ENCODE measurements around the gene SOCS3. TPM values are rescaled to one million over a fixed set of nuclear protein-coding genes. Genes with fewer than 3 reads are reported as not detected.

Gene SOCS3
- polyA plus RNA-seq, 2 of the 4 experiments (the other 2 are of a cell fraction), result 13.5 to 14.7 TPM

DNA sequence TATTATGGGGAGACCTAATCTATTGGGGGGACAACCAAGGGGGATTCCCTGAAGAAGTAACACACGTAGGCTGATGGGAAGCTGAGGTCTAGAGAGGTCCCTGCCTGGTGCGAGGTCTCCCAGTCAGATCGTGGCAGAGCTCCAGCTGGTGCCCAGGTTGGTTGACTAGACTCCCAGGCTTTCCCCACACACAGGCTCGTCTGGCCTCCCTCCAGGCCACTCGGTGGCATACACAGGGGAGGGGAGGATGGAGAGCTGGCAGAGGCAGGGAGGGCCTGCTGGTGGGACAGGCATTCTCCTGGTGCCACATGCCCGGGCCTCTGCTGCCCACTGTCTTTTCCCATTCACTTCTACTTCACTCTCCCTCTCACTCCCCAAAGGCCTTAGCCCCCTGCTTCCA is 8.5 kb upstream of the SOCS3 start:
- Histone ChIP-seq H3K4me3 (no peak overlapping the region), H3K4me1 (no peaks in the 10 kb centered on the region), H3K27ac (no peak overlapping the region), H3K4me2 (no peak overlapping the region), H3K9me3 (no peaks in the 10 kb centered on the region)
- TF ChIP-seq REST (IDR thresholded peaks at IDR 0.05) (no peak), HMGXB4 (CRISPR knock-in tag; IDR thresholded peaks at IDR 0.05; ENCODE audit: borderline replicate concordance) (no peak), HDAC2 (IDR thresholded peaks at IDR 0.05) (no peak), NR3C1 (IDR thresholded peaks at IDR 0.05) (no peak), ZNF302 (CRISPR knock-in tag; IDR thresholded peaks at IDR 0.05) (no peak), EHMT2 (IDR thresholded peaks at IDR 0.05; ENCODE audit: low read depth) (no peak), PHF8 (IDR thresholded peaks at IDR 0.05; ENCODE audit: borderline replicate concordance, low read depth) (no peak), RNF2 (IDR thresholded peaks at IDR 0.05; ENCODE audit: borderline replicate concordance, low read depth) (no peak), KDM1A (IDR thresholded peaks at IDR 0.05; ENCODE audit: low read depth) (no peak)
- TF ChIP-seq, protein P1, sequence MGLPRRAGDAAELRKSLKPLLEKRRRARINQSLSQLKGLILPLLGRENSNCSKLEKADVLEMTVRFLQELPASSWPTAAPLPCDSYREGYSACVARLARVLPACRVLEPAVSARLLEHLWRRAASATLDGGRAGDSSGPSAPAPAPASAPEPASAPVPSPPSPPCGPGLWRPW (IDR thresholded peaks at IDR 0.05), result no peak
- 69% methylated on average over 6 of the region's 6 CpGs for WGBS (ENCODE audit: missing lambda C conversion rate)
- ChIA-PET POLR2A (no interaction called here), CTCF (interaction anchor here (0.5 to 15.5 kb wide), 9 partner anchors 9 to 360 kb away, joined by 3 to 388 read pairs (median 4); partner anchors contain the start of gene SOCS3)
- FAIRE-seq, result no peak
- no peak for DNase-seq (ENCODE audit: low read depth in 1 of 2, low spot score in 1 of 2)
- no peak for ATAC-seq

GRCh38 chr17:78367193-78367592 is 7.3 kb upstream of the SOCS3 start:
- WGBS (ENCODE audit: missing lambda C conversion rate), result 85% methylated on average over 5 of the region's 5 CpGs
- Histone ChIP-seq H3K4me3 (no peak overlapping the region), H3K4me1 (no peaks in the 10 kb centered on the region), H3K4me2 (no peak overlapping the region), H3K27ac (no peak overlapping the region), H3K9me3 (no peaks in the 10 kb centered on the region)
- DNase-seq (ENCODE audit: low read depth in 1 of 2, low spot score in 1 of 2) (no peak), ATAC-seq (no peak), FAIRE-seq (no peak)
- CTCF ChIA-PET, result interaction anchor here (0.6 to 15.5 kb wide), 8 partner anchors 13 to 384 kb away, joined by 3 to 388 read pairs (median 4); no protein-coding TSS in a partner anchor
- POLR2A ChIA-PET, result no interaction called here
- TF ChIP-seq ZSCAN20 (CRISPR knock-in tag; IDR thresholded peaks at IDR 0.05) (no peak), MAZ (IDR thresholded peaks at IDR 0.05; ENCODE audit: borderline replicate concordance, low read depth, low read length) (no peak), ZFP36 (IDR thresholded peaks at IDR 0.05; ENCODE audit: borderline replicate concordance, partially characterized antibody) (no peak), SREBF2 (IDR thresholded peaks at IDR 0.05) (no peak), HOXA7 (CRISPR knock-in tag; IDR thresholded peaks at IDR 0.05) (no peak), NPAS2 (CRISPR knock-in tag; IDR thresholded peaks at IDR 0.05; ENCODE audit: borderline replicate concordance) (no peak)
- TF ChIP-seq, protein P1 (IDR thresholded peaks at IDR 0.05), result no peak

Measured in A549 (cell line).